ENCODE data around the gene SPI1. TPM values are rescaled to one million over a fixed set of nuclear protein-coding genes. Genes with fewer than 3 reads are reported as not detected.

SPI1 gene
- total and polyA plus RNA-seq, 2 donors (not counting 3 experiments of a cell fraction or from before 2014, with no cell fraction given) = not detected

- Histone ChIP-seq H4K20me1 (replicated peaks; ENCODE audit: control insufficient read depth, extremely low read depth, insufficient read depth, low read length) (no peaks in the 10 kb centered on the region), H3K4me3 (replicated peaks in 1 of 3; ENCODE audit: insufficient read depth in 1 of 3, low read depth in 1 of 3, low read length in 3 of 3) (no peak overlapping the region), H3K9me3 (replicated peaks; ENCODE audit: control insufficient read depth, insufficient read depth, low read length) (no peaks in the 10 kb centered on the region), H3K4me1 (ENCODE audit: control insufficient read depth, extremely low read depth, insufficient read depth, low read length) (peaks cover 9% of the 10 kb centered on the region), H3K4me2 (ENCODE audit: insufficient read depth, low read length) (no peak overlapping the region), H3K36me3 (ENCODE audit: control insufficient read depth in 2 of 2, extremely low read depth in 1 of 2, insufficient read depth in 2 of 2, low read length in 2 of 2) (no peaks in the 10 kb centered on the region), H3K79me2 (ENCODE audit: control insufficient read depth, insufficient read depth, low read length) (no peaks in the 10 kb centered on the region), H3K27me3 (ENCODE audit: control insufficient read depth in 2 of 2, insufficient read depth in 2 of 2, low read length in 2 of 2) (no peaks in the 10 kb centered on the region), H3K9ac (replicated peaks; ENCODE audit: extremely low read depth, insufficient read depth, low read length) (no peak overlapping the region), H3K9me1 (replicated peaks; ENCODE audit: control insufficient read depth, extremely low read depth, insufficient read depth, low read length) (no peaks in the 10 kb centered on the region), H2AFZ (ENCODE audit: low read depth, low read length) (no peak overlapping the region), H3K27ac (ENCODE audit: insufficient read depth, low read depth, low read length) (no peak overlapping the region)
- TF ChIP-seq, protein P1, sequence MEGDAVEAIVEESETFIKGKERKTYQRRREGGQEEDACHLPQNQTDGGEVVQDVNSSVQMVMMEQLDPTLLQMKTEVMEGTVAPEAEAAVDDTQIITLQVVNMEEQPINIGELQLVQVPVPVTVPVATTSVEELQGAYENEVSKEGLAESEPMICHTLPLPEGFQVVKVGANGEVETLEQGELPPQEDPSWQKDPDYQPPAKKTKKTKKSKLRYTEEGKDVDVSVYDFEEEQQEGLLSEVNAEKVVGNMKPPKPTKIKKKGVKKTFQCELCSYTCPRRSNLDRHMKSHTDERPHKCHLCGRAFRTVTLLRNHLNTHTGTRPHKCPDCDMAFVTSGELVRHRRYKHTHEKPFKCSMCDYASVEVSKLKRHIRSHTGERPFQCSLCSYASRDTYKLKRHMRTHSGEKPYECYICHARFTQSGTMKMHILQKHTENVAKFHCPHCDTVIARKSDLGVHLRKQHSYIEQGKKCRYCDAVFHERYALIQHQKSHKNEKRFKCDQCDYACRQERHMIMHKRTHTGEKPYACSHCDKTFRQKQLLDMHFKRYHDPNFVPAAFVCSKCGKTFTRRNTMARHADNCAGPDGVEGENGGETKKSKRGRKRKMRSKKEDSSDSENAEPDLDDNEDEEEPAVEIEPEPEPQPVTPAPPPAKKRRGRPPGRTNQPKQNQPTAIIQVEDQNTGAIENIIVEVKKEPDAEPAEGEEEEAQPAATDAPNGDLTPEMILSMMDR (IDR thresholded peaks at IDR 0.05; ENCODE audit: extremely low read depth in 1 of 2, insufficient read depth in 1 of 2, low read depth in 1 of 2, low read length in 2 of 2) = no peak
- TF ChIP-seq MYC (IDR thresholded peaks at IDR 0.05; ENCODE audit: low read depth, low read length) = no peak
- TF ChIP-seq EZH2 (IDR thresholded peaks at IDR 0.05; ENCODE audit: borderline replicate concordance, low read depth, low read length, severe bottlenecking) = no peak
- TF ChIP-seq FOS (IDR thresholded peaks at IDR 0.05; ENCODE audit: borderline replicate concordance, insufficient read depth, low read length) = no peak
- TF ChIP-seq POLR2AphosphoS5 (IDR thresholded peaks at IDR 0.05; ENCODE audit: insufficient read depth, low read depth, low read length) = no peak
- TF ChIP-seq GATA2 (IDR thresholded peaks at IDR 0.05; ENCODE audit: insufficient read depth, insufficient read length, low read depth, low read length) = no peak
- TF ChIP-seq POLR2A (IDR thresholded peaks at IDR 0.05; ENCODE audit: low read depth, low read length) = no peak
- TF ChIP-seq, protein P2, sequence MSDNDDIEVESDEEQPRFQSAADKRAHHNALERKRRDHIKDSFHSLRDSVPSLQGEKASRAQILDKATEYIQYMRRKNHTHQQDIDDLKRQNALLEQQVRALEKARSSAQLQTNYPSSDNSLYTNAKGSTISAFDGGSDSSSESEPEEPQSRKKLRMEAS (IDR thresholded peaks at IDR 0.05; ENCODE audit: insufficient read depth, insufficient read length) = no peak
- TF ChIP-seq JUN (IDR thresholded peaks at IDR 0.05; ENCODE audit: borderline replicate concordance, insufficient read depth, insufficient read length, low read depth) = no peak
- intact Hi-C loops (cut with micrococcal nuclease) = no loop called here
- BruUV-seq (replicated peaks) = no TSS peak
- DNase-seq (ENCODE audit: low read depth, low spot score) = no peak
- ChIA-PET POLR2A (no interaction called here), CTCF (no interaction called here)
- FAIRE-seq = no peak
- dilution Hi-C loops (cut with MboI; ENCODE audit: extremely low pct_ligation_motif_present, low sequenced_read_pairs) = no loop called here
Measured at GRCh38 chr11:47377571-47378009, 757 bp downstream of the SPI1 start.
